ENCODE results near the gene YKT6. TPM values are rescaled to one million over a fixed set of nuclear protein-coding genes. Genes with fewer than 3 reads are reported as not detected.

The YKT6 gene
- total RNA-seq, 1 donor from 2014 or later, result 51.2 TPM

GRCh38 chr7:44213206-44213876, 12.6 kb downstream of the YKT6 start:
- peak; percentile 51 for DNase-seq (ENCODE audit: low spot score)
- intact Hi-C loops (cut with DNase I), result no loop called here
- peak; percentile 7 for ATAC-seq

GRCh38 chr7:44213877-44214388, 13.2 kb downstream of the YKT6 start:
- DNase-seq (ENCODE audit: low spot score), result peak; percentile 49
- intact Hi-C loops (cut with DNase I), result no loop called here
- no peak for ATAC-seq

GRCh38 chr7:44215531-44215930, 14.8 kb downstream of the YKT6 start:
- intact Hi-C loops (cut with DNase I), result no loop called here
- ATAC-seq (no peak), DNase-seq (ENCODE audit: low spot score) (no peak)

GRCh38 chr7:44216019-44216418, 15.2 kb downstream of the YKT6 start:
- intact Hi-C loops (cut with DNase I), result no loop called here
- DNase-seq (ENCODE audit: low spot score) (peak; percentile 55), ATAC-seq (no peak)

- intact Hi-C loops (cut with DNase I), result no loop called here
- DNase-seq (ENCODE audit: low spot score), result peak; percentile 50
Observed at GRCh38 chr7:44216521-44217222, 15.9 kb downstream of the YKT6 start.

GRCh38 chr7:44217223-44217714, 16.5 kb downstream of the YKT6 start:
- intact Hi-C loops (cut with DNase I), result no loop called here
- ATAC-seq (no peak), DNase-seq (ENCODE audit: low spot score) (no peak)

More at GRCh38 chr7:44216521-44217222, 15.9 kb downstream of the YKT6 start:
- ATAC-seq, result no peak

GRCh38 chr7:44217852-44218402, 17.1 kb downstream of the YKT6 start:
- ATAC-seq (no peak), DNase-seq (ENCODE audit: low spot score) (peak; percentile 33)
- intact Hi-C loops (cut with DNase I), result no loop called here

- intact Hi-C loops (cut with DNase I), result no loop called here
- no peak for ATAC-seq
- peak; percentile 51 for DNase-seq (ENCODE audit: low spot score)
Observed at GRCh38 chr7:44218418-44219201, 17.8 kb downstream of the YKT6 start.

- DNase-seq (ENCODE audit: low spot score) (peak; percentile 45), ATAC-seq (no peak)
- intact Hi-C loops (cut with DNase I), result no loop called here
Observed at GRCh38 chr7:44219371-44220045, 18.7 kb downstream of the YKT6 start.

- peak; percentile 42 for DNase-seq (ENCODE audit: low spot score)
- intact Hi-C loops (cut with DNase I), result no loop called here
- ATAC-seq, result no peak
Observed at GRCh38 chr7:44220046-44220357, 19.2 kb downstream of the YKT6 start.

- DNase-seq (ENCODE audit: low spot score) (peak; percentile 39), ATAC-seq (no peak)
- intact Hi-C loops (cut with DNase I), result no loop called here
Observed at GRCh38 chr7:44220358-44221112, 19.8 kb downstream of the YKT6 start.

- DNase-seq (ENCODE audit: low spot score) (no peak), ATAC-seq (no peak)
- intact Hi-C loops (cut with DNase I), result no loop called here
Observed at GRCh38 chr7:44221231-44221791, 20.5 kb downstream of the YKT6 start.

GRCh38 chr7:44222074-44222473, 21.3 kb downstream of the YKT6 start:
- DNase-seq (ENCODE audit: low spot score) (no peak), ATAC-seq (no peak)
- intact Hi-C loops (cut with DNase I), result no loop called here

- no peak for ATAC-seq
- DNase-seq (ENCODE audit: low spot score), result no peak
- intact Hi-C loops (cut with DNase I), result no loop called here
Observed at GRCh38 chr7:44222776-44223261, 22.0 kb downstream of the YKT6 start.

- ATAC-seq, result no peak
- intact Hi-C loops (cut with DNase I), result no loop called here
- DNase-seq (ENCODE audit: low spot score), result no peak
Observed at GRCh38 chr7:44223362-44224079, 22.7 kb downstream of the YKT6 start.

GRCh38 chr7:44224080-44224973, 23.5 kb downstream of the YKT6 start:
- intact Hi-C loops (cut with DNase I), result no loop called here
- no peak for ATAC-seq
- DNase-seq (ENCODE audit: low spot score), result no peak

Data from sciatic nerve (tissue), 2 donors.